Loucy (cell line): Measurements from ENCODE around the gene EPG5.

Source experiments
- EZH2phosphoT487 ChIP-seq: fragments of 200-600 bp; IDR thresholded peaks from 2 replicates; pipeline ENCODE4 v1.6.1; 2018; ENCODE audit warnings: antibody characterized with exemption, mild to moderate bottlenecking, moderate library complexity, borderline replicate concordance
- TF ChIP-seq, protein P1 (sequence below): fragments of 200-600 bp; sonication (generic); conservative IDR thresholded peaks from 2 replicates; pipeline ENCODE4 v1.5.1; 2014; ENCODE audit warnings: mild to moderate bottlenecking, antibody characterized with exemption, low read length

DNA sequence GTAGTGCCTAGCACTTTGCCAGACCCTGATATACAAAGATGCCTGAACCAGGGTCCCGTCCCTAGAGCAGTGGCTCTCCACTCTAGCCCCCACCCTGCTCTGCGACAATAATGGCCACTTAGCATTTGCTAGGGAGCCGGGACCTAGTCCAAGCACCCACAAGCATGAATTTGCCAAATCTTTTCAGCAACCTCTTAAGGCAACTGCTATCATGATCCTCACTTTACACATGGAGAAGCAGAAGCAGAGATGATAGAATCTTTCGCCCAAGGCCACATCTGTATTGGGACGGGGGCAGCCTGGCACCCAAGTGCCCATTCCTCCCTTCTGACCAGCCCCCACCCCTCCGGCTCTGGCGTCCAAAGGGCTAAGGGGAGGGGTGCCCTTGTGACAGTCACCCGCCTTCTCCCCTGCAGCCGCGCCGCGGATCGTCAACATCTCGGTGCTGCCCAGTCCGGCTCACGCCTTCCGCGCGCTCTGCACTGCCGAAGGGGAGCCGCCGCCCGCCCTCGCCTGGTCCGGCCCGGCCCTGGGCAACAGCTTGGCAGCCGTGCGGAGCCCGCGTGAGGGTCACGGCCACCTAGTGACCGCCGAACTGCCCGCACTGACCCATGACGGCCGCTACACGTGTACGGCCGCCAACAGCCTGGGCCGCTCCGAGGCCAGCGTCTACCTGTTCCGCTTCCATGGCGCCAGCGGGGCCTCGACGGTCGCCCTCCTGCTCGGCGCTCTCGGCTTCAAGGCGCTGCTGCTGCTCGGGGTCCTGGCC, 128.6 kb downstream of the EPG5 start:
- TF ChIP-seq EZH2phosphoT487 = no peak
- TF ChIP-seq, protein P1, sequence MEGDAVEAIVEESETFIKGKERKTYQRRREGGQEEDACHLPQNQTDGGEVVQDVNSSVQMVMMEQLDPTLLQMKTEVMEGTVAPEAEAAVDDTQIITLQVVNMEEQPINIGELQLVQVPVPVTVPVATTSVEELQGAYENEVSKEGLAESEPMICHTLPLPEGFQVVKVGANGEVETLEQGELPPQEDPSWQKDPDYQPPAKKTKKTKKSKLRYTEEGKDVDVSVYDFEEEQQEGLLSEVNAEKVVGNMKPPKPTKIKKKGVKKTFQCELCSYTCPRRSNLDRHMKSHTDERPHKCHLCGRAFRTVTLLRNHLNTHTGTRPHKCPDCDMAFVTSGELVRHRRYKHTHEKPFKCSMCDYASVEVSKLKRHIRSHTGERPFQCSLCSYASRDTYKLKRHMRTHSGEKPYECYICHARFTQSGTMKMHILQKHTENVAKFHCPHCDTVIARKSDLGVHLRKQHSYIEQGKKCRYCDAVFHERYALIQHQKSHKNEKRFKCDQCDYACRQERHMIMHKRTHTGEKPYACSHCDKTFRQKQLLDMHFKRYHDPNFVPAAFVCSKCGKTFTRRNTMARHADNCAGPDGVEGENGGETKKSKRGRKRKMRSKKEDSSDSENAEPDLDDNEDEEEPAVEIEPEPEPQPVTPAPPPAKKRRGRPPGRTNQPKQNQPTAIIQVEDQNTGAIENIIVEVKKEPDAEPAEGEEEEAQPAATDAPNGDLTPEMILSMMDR = no peak
